ENCODE measurements around the gene FAM227A. TPM values are rescaled to one million over a fixed set of nuclear protein-coding genes. Genes with fewer than 3 reads are reported as not detected.
"Not testable (repeated sequence)": the region's sequence is repeated elsewhere in the genome, so short reads cannot be mapped to it uniquely, and the experiment has no call there.

Gene FAM227A
- total RNA-seq, 6 experiments from 2014 or later, result 0.02 to 0.20 (median 0.16) TPM; not detected in 2

- no peak overlapping the region for H3K27ac ChIP-seq
- 91% methylated on average over 8 of the region's 8 CpGs for WGBS (ENCODE audit: insufficient coverage, low coverage, low lambda C conversion rate, missing lambda C conversion rate)
- no peaks in the 10 kb centered on the region for H3K9me3 ChIP-seq
- intact Hi-C loops (cut with DNase I), result no loop called here
- no peaks in the 10 kb centered on the region for H3K27me3 ChIP-seq
- H3K36me3 ChIP-seq, result no peaks in the 10 kb centered on the region
- TF ChIP-seq CTCF (IDR thresholded peaks at IDR 0.05) (no peak), POLR2A (IDR thresholded peaks at IDR 0.05) (no peak)
- H3K4me3 ChIP-seq, result no peak overlapping the region
- no peak for ATAC-seq
- peaks cover 0 to 15% (median 4%) of the 10 kb centered on the region in 4 donors for H3K4me1 ChIP-seq
- DNase-seq, result no peak
These were observed 2.5 kb downstream of the FAM227A start for GRCh38 chr22:38653741-38654140.

- intact Hi-C loops (cut with DNase I), result no loop called here
- TF ChIP-seq CTCF (IDR thresholded peaks at IDR 0.05) (no peak), POLR2A (IDR thresholded peaks at IDR 0.05) (no peak)
- Histone ChIP-seq H3K9me3 (no peaks in the 10 kb centered on the region), H3K27ac (no peak overlapping the region), H3K27me3 (no peaks in the 10 kb centered on the region), H3K36me3 (no peaks in the 10 kb centered on the region), H3K4me1 (peaks cover 0 to 14% (median 4%) of the 10 kb centered on the region in 4 donors), H3K4me3 (no peak overlapping the region)
- DNase-seq, result no peak
- no peak for ATAC-seq
These were observed 3.3 kb downstream of the FAM227A start for GRCh38 chr22:38652859-38653258.

DNA sequence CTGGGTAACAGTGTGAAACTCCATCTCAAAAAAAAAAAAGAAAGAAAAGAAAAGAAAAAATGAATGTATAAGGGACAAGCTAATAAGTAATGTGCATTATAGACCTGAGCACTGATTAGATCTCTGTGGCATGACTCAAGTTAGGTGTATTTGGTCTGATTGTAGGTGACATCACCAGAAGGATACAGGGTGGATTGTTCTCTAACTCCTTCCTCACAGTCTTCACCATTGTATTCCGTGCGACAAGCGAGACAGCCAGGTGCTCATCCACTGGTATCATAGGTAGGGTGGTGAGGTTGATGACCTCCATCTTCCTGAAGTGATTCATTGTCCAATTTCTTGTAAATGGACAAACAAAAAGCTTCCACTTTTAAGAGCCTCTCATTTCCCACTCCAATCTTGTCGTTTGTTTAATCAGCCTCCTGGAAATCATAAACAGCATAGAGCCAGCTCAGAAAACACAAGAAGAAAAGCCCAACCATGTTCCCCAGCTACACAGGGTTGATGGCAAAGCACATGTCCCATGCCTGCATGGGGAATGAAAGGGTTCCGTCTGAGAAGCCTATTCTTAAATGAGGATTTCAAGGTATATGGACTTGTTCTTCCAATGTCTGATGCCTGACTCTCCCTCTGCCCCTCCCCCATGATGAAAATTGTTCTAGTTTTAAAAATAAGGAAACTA lies 6.2 kb downstream of the FAM227A start:
- intact Hi-C loops (cut with DNase I), result no loop called here
- no peaks in the 10 kb centered on the region for H3K27me3 ChIP-seq
- peak in 1 of 3 donors; percentile 1 for DNase-seq
- WGBS (ENCODE audit: insufficient coverage, low coverage, low lambda C conversion rate, missing lambda C conversion rate), result 62% methylated on average over 5 of the region's 5 CpGs
- no peaks in the 10 kb centered on the region for H3K9me3 ChIP-seq
- H3K36me3 ChIP-seq, result no peaks in the 10 kb centered on the region
- TF ChIP-seq POLR2A (IDR thresholded peaks at IDR 0.05) (no peak), CTCF (IDR thresholded peaks at IDR 0.05) (no peak)
- no peak overlapping the region for H3K27ac ChIP-seq
- no peak overlapping the region for H3K4me3 ChIP-seq
- H3K4me1 ChIP-seq, result no peaks in the 10 kb centered on the region
- ATAC-seq, result no peak

DNA sequence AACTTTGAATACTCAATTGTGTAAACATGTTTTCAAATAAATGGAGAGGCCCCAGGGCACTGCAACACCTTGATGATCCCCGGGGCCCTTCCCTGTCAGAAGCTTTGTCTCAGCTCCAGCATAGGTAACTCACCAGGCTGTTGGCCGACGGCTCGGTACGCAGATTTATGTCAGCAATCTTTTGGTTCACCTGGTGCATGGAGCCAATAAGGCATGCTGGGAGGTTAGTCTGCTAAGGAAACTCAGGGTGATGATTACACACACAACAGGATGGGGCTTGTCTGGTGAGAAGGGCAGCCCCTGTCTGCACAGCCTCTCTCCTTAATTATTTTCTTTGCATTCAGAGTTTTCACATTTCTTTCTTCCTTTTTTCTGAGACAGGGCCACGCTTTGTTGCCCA lies 10.8 kb downstream of the FAM227A start:
- no peak overlapping the region for H3K4me3 ChIP-seq
- ATAC-seq, result no peak
- H3K36me3 ChIP-seq, result no peaks in the 10 kb centered on the region
- WGBS (ENCODE audit: insufficient coverage, low coverage, low lambda C conversion rate, missing lambda C conversion rate), result 86% methylated on average over 1 of the region's 6 CpGs
- intact Hi-C loops (cut with DNase I), result no loop called here
- H3K4me1 ChIP-seq, result no peaks in the 10 kb centered on the region
- TF ChIP-seq POLR2A (IDR thresholded peaks at IDR 0.05) (no peak), CTCF (IDR thresholded peaks at IDR 0.05) (no peak)
- no peak for DNase-seq
- H3K27ac ChIP-seq, result no peak overlapping the region
- H3K9me3 ChIP-seq, result no peaks in the 10 kb centered on the region
- H3K27me3 ChIP-seq, result no peaks in the 10 kb centered on the region

DNA sequence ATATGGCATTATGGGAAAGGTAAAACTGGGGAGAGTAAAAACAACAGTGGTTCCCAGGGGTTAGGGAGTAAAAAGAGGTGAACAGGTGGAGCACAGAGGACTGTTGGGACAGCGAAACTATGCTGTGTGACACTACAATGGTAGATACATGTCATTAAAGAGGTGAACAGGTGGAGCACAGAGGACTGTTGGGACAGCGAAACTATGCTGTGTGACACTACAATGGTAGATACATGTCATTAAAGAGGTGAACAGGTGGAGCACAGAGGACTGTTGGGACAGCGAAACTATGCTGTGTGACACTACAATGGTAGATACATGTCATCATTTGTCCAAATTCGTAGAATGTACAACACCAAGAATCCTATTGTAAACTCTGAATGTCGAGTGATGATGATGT lies 11.9 kb downstream of the FAM227A start:
- DNase-seq; H3K27ac ChIP-seq; H3K4me1 ChIP-seq; H3K4me3 ChIP-seq; intact Hi-C loops (cut with DNase I); H3K36me3 ChIP-seq; H3K27me3 ChIP-seq; H3K9me3 ChIP-seq: not testable (repeated sequence)
- peak in 2 of 4 donors; percentile 67 to 80 for ATAC-seq
- 84% methylated on average over 5 of the region's 5 CpGs for WGBS (ENCODE audit: insufficient coverage, low coverage, low lambda C conversion rate, missing lambda C conversion rate)
